ENCODE results near the gene CLASRP.
A peak's percentile ranks its signal among the peaks of the same experiment; 100 is the strongest.
"Not testable (repeated sequence)": the region's sequence is repeated elsewhere in the genome, so short reads cannot be mapped to it uniquely, and the experiment has no call there.

CLASRP gene

GRCh38 chr19:45038931-45039893 lies at the start of gene CLASRP:
TSS of gene CLASRP (plus strand) at chr19:45039045. CDS start at chr19:45040213, 1,168 bp downstream.
- peak; percentile 90 to 96 for DNase-seq (ENCODE audit: low spot score in 2 of 2)
- Histone ChIP-seq H3K9me3 (no peaks in the 10 kb centered on the region), H3K4me3 (peak within 1 kb of the TSS; percentile 99), H3K4me1 (peaks cover 12% of the 10 kb centered on the region), H3K36me3 (replicated peaks) (peaks cover 47% of the 10 kb centered on the region), H3K27me3 (ENCODE audit: low read depth) (no peaks in the 10 kb centered on the region)
- in situ Hi-C loops (cut with MboI; ENCODE audit: low sequenced_read_pairs): no loop called here

- Histone ChIP-seq H3K4me1 (no peaks in the 10 kb centered on the region), H3K36me3 (replicated peaks) (peaks cover 38% of the 10 kb centered on the region), H3K9me3 (no peaks in the 10 kb centered on the region), H3K4me3 (no peak overlapping the region), H3K27me3 (ENCODE audit: low read depth) (no peaks in the 10 kb centered on the region)
- no peak for DNase-seq (ENCODE audit: low spot score in 2 of 2)
- in situ Hi-C loops (cut with MboI; ENCODE audit: low sequenced_read_pairs): no loop called here
These were observed 48.4 kb upstream of the CLASRP start for GRCh38 chr19:44990459-44990858.

- H3K9me3 ChIP-seq: no peaks in the 10 kb centered on the region
- DNase-seq (ENCODE audit: low spot score in 2 of 2): no peak
- no peaks in the 10 kb centered on the region for H3K27me3 ChIP-seq (ENCODE audit: low read depth)
- H3K36me3 ChIP-seq (replicated peaks): peaks cover 36% of the 10 kb centered on the region
- H3K4me1 ChIP-seq: no peaks in the 10 kb centered on the region
- no peak overlapping the region for H3K4me3 ChIP-seq
- in situ Hi-C loops (cut with MboI; ENCODE audit: low sequenced_read_pairs): no loop called here
These were observed 47.9 kb upstream of the CLASRP start for GRCh38 chr19:44990966-44991365.

GRCh38 chr19:44992336-44993163 lies 46.3 kb upstream of the CLASRP start:
- no peaks in the 10 kb centered on the region for H3K4me1 ChIP-seq
- no peaks in the 10 kb centered on the region for H3K27me3 ChIP-seq (ENCODE audit: low read depth)
- no peak for DNase-seq (ENCODE audit: low spot score in 2 of 2)
- in situ Hi-C loops (cut with MboI; ENCODE audit: low sequenced_read_pairs): no loop called here
- H3K36me3 ChIP-seq (replicated peaks): peaks cover 36% of the 10 kb centered on the region
- H3K9me3 ChIP-seq: no peaks in the 10 kb centered on the region
- no peak overlapping the region for H3K4me3 ChIP-seq

GRCh38 chr19:44993526-44993925 lies 45.3 kb upstream of the CLASRP start:
- H3K4me1 ChIP-seq: no peaks in the 10 kb centered on the region
- in situ Hi-C loops (cut with MboI; ENCODE audit: low sequenced_read_pairs): no loop called here
- no peak overlapping the region for H3K4me3 ChIP-seq
- no peaks in the 10 kb centered on the region for H3K9me3 ChIP-seq
- peaks cover 34% of the 10 kb centered on the region for H3K36me3 ChIP-seq (replicated peaks)
- no peaks in the 10 kb centered on the region for H3K27me3 ChIP-seq (ENCODE audit: low read depth)
- DNase-seq (ENCODE audit: low spot score in 2 of 2): no peak

GRCh38 chr19:44993926-44994537 lies 44.8 kb upstream of the CLASRP start:
- in situ Hi-C loops (cut with MboI; ENCODE audit: low sequenced_read_pairs): no loop called here
- H3K36me3 ChIP-seq (replicated peaks): peaks cover 32% of the 10 kb centered on the region
- DNase-seq (ENCODE audit: low spot score in 2 of 2): no peak
- no peaks in the 10 kb centered on the region for H3K27me3 ChIP-seq (ENCODE audit: low read depth)
- no peak overlapping the region for H3K4me3 ChIP-seq
- no peaks in the 10 kb centered on the region for H3K4me1 ChIP-seq
- H3K9me3 ChIP-seq: no peaks in the 10 kb centered on the region

GRCh38 chr19:44998025-44998424 lies 40.8 kb upstream of the CLASRP start:
- Histone ChIP-seq H3K27me3 (ENCODE audit: low read depth) (no peaks in the 10 kb centered on the region), H3K36me3 (replicated peaks) (no peaks in the 10 kb centered on the region), H3K4me1 (peaks cover 7% of the 10 kb centered on the region), H3K4me3 (no peak overlapping the region), H3K9me3 (no peaks in the 10 kb centered on the region)
- no peak for DNase-seq (ENCODE audit: low spot score in 2 of 2)
- in situ Hi-C loops (cut with MboI; ENCODE audit: low sequenced_read_pairs): no loop called here

GRCh38 chr19:44999131-44999925 lies 39.5 kb upstream of the CLASRP start:
- H3K27me3 ChIP-seq (ENCODE audit: low read depth); H3K4me1 ChIP-seq; H3K4me3 ChIP-seq; DNase-seq (ENCODE audit: low spot score in 2 of 2); in situ Hi-C loops (cut with MboI; ENCODE audit: low sequenced_read_pairs); H3K9me3 ChIP-seq; H3K36me3 ChIP-seq (replicated peaks): not testable (repeated sequence)

- H3K27me3 ChIP-seq (ENCODE audit: low read depth); H3K9me3 ChIP-seq; H3K36me3 ChIP-seq (replicated peaks); in situ Hi-C loops (cut with MboI; ENCODE audit: low sequenced_read_pairs); H3K4me1 ChIP-seq; DNase-seq (ENCODE audit: low spot score in 2 of 2): not testable (repeated sequence)
- peak overlapping the region; percentile 16 for H3K4me3 ChIP-seq
These were observed 38.2 kb upstream of the CLASRP start for GRCh38 chr19:45000665-45001064.

- no peaks in the 10 kb centered on the region for H3K27me3 ChIP-seq (ENCODE audit: low read depth)
- in situ Hi-C loops (cut with MboI; ENCODE audit: low sequenced_read_pairs): no loop called here
- peak; percentile 81 to 96 for DNase-seq (ENCODE audit: low spot score in 2 of 2)
- H3K36me3 ChIP-seq (replicated peaks): no peaks in the 10 kb centered on the region
- peak within 1 kb of the TSS; percentile 40 for H3K4me3 ChIP-seq
- peaks cover 7% of the 10 kb centered on the region for H3K4me1 ChIP-seq
- H3K9me3 ChIP-seq: no peaks in the 10 kb centered on the region
These were observed 37.6 kb upstream of the CLASRP start, which contains the start of gene RELB for GRCh38 chr19:45001087-45001739. TSS of gene RELB (plus strand) at chr19:45001464. CDS start at chr19:45001580, 116 bp downstream.

- no peaks in the 10 kb centered on the region for H3K9me3 ChIP-seq
- peaks cover 7% of the 10 kb centered on the region for H3K4me1 ChIP-seq
- in situ Hi-C loops (cut with MboI; ENCODE audit: low sequenced_read_pairs): no loop called here
- H3K4me3 ChIP-seq: no peak overlapping the region
- no peaks in the 10 kb centered on the region for H3K27me3 ChIP-seq (ENCODE audit: low read depth)
- DNase-seq (ENCODE audit: low spot score in 2 of 2): no peak
- H3K36me3 ChIP-seq (replicated peaks): no peaks in the 10 kb centered on the region
These were observed 35.4 kb upstream of the CLASRP start for GRCh38 chr19:45003485-45003884.

GRCh38 chr19:45005787-45006186 lies 33.1 kb upstream of the CLASRP start:
- Histone ChIP-seq H3K36me3 (replicated peaks) (no peaks in the 10 kb centered on the region), H3K27me3 (ENCODE audit: low read depth) (no peaks in the 10 kb centered on the region), H3K4me3 (no peak overlapping the region), H3K4me1 (peaks cover 7% of the 10 kb centered on the region), H3K9me3 (no peaks in the 10 kb centered on the region)
- no peak for DNase-seq (ENCODE audit: low spot score in 2 of 2)
- in situ Hi-C loops (cut with MboI; ENCODE audit: low sequenced_read_pairs): no loop called here
